IPS-18c (cell line): Measurements from ENCODE around the gene RBM48.

Experiments
- H3K4me3 ChIP-seq: 2 replicates; pipeline ENCODE4 v1.7.0; 2013; ENCODE audit warnings: low read depth, mild to moderate bottlenecking, low read length, moderate library complexity; ENCODE audit not compliant: insufficient read depth
- H3K9me3 ChIP-seq: one replicate; pipeline ENCODE4 v1.6.1; 2013; ENCODE audit warnings: mild to moderate bottlenecking, low read length, moderate library complexity; ENCODE audit not compliant: control insufficient read depth, insufficient read depth

The RBM48 gene

GRCh38 chr7:92586841-92587240 lies 58.2 kb downstream of the RBM48 start:
- H3K4me3 ChIP-seq: no peak overlapping the region
- no peaks in the 10 kb centered on the region for H3K9me3 ChIP-seq
